ENCODE measurements around the gene LRRC42. TPM values are rescaled to one million over a fixed set of nuclear protein-coding genes. Genes with fewer than 3 reads are reported as not detected.

LRRC42 gene
- total RNA-seq, 1 donor from 2014 or later: 13.8 TPM

DNA sequence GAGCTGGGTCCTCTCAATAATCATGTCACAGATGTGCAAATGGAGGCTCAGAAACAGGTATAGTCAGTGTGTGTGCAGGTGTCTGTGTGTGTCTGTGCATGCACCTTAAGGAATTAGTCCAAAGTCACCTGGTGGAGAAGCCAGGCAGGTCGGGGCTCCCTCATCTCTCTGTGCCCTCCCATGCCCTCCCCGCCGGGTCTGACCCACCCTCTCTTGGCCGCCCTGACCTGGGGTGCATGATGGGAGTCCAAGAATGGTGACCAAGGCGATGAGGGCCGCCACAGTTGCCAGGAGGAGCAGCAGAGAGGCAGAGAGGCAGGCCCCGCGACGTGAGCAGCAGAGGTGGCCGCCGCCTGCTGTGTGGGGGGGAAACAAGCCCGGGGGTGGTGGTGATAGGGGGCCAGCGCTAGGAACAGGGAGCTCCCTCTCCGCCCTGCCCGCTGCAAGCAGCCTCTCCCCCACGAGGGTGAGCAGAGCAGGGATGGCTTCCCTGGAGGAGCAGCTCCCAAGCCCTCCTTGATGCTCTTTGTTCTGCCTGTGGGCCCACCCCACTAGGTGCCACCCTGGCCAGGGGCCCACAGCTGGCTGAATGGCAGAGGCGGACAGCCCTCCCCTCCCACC lies 68.0 kb downstream of the LRRC42 start:
- intact Hi-C loops (cut with DNase I): no loop called here
- no peak for ATAC-seq
- no peak for DNase-seq (ENCODE audit: missing footprints)

DNA sequence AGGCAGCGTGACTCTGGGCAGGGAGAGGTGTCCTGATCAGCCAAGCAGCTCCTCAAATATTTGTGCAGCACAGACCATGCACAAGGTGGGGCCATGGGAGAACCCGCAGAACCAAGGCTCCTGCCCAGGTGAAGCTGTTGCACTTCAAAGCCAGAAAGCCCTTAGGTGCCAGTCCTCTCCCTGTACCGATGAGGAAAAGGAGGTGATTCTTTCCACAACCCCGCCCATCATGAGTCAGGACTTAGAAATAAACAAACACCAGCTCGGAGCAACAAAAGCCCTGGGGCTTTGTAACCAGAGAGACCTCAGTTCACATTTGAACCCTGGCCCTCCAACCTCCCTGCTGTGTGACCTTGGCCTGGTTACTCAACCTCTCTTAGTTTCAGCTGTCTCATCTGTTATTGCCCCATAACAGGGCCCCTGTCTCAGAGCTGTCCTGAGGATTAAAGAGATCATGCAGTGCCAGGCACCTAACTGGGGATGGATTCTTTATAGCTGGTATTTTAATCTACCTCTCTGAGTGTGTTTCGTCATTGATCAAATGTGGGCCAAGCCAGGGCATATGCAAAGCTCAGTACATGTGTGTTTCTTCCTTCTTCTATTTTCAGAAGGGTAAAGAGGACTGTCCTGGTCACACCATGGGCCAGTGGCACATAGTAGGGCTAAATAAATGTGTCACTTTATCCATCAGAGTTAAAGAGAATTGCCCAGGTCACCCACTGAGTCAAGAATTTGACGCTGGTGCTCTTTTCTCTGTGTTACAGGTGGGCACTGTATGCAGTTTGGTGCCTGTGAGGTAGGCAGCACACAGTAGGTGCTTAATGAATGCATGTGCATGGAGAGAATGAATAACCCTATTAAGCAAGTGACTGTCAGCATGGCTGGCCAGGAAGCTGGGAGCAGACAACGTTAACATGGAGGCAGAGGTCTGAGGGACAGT lies 70.5 kb downstream of the LRRC42 start:
- intact Hi-C loops (cut with DNase I): no loop called here
- ATAC-seq (no peak), DNase-seq (ENCODE audit: missing footprints) (no peak)

Other genes with a start within 250 kb of the LRRC42 start
- gene GLIS1, start 207.2 kb upstream of the LRRC42 start, total RNA-seq: not detected
- gene NDC1, start 108.1 kb upstream of the LRRC42 start, total RNA-seq: 6.4 TPM
- 16.1 TPM for gene YIPF1, start 56.6 kb upstream of the LRRC42 start, total RNA-seq
- gene DIO1, start 52.2 kb upstream of the LRRC42 start, total RNA-seq: not detected
- 11.9 TPM for gene IFT25, start 651 bp upstream of the LRRC42 start, total RNA-seq
- gene LDLRAD1, start 71.8 kb downstream of the LRRC42 start, total RNA-seq: not detected
- 341 TPM for gene TMEM59, start 106.9 kb downstream of the LRRC42 start, total RNA-seq
- gene TCEANC2, start 107.3 kb downstream of the LRRC42 start, total RNA-seq: 4.7 TPM
- not detected for gene CDCP2, start 206.7 kb downstream of the LRRC42 start, total RNA-seq

All from Right ventricle myocardium inferior (tissue), 1 donor.